ENCODE measurements around the gene PLEKHG4B.
"Not testable (repeated sequence)": the region's sequence is repeated elsewhere in the genome, so short reads cannot be mapped to it uniquely, and the experiment has no call there.

PLEKHG4B gene

GRCh38 chr5:204462-204861 is 112.5 kb downstream of the PLEKHG4B start:
- no peak for DNase-seq (ENCODE audit: low read depth)

- DNase-seq (ENCODE audit: low read depth), result no peak
These were observed 113.2 kb downstream of the PLEKHG4B start for GRCh38 chr5:204966-205670.

GRCh38 chr5:206406-206805 is 114.4 kb downstream of the PLEKHG4B start:
- no peak for DNase-seq (ENCODE audit: low read depth)

GRCh38 chr5:206927-207536 is 115.1 kb downstream of the PLEKHG4B start:
- DNase-seq (ENCODE audit: low read depth), result no peak

GRCh38 chr5:207599-207998 is 115.6 kb downstream of the PLEKHG4B start:
- DNase-seq (ENCODE audit: low read depth), result no peak

- DNase-seq (ENCODE audit: low read depth), result no peak
These were observed 116.6 kb downstream of the PLEKHG4B start for GRCh38 chr5:208449-209114.

- DNase-seq (ENCODE audit: low read depth), result no peak
These were observed 121.9 kb downstream of the PLEKHG4B start for GRCh38 chr5:213803-214395.

GRCh38 chr5:215256-215655 is 123.3 kb downstream of the PLEKHG4B start:
- not testable (repeated sequence) for DNase-seq (ENCODE audit: low read depth)

GRCh38 chr5:216076-216475 is 124.1 kb downstream of the PLEKHG4B start:
- not testable (repeated sequence) for DNase-seq (ENCODE audit: low read depth)

- peak; percentile 99 for DNase-seq (ENCODE audit: low read depth)
These were observed 125.8 kb downstream of the PLEKHG4B start, which contains the start of the genes CCDC127 and SDHA for GRCh38 chr5:217494-218456. CCDC127 (minus strand) TSS chr5:218153; CDS start chr5:216849, 1,304 bp downstream. SDHA (plus strand) TSS chr5:218320; CDS start chr5:218356, 36 bp downstream.

GRCh38 chr5:218457-219291 is 126.7 kb downstream of the PLEKHG4B start:
- DNase-seq (ENCODE audit: low read depth), result no peak

- peak; percentile 10 for DNase-seq (ENCODE audit: low read depth)
These were observed 127.5 kb downstream of the PLEKHG4B start for GRCh38 chr5:219460-219863.

- DNase-seq (ENCODE audit: low read depth), result no peak
These were observed 128.0 kb downstream of the PLEKHG4B start for GRCh38 chr5:219991-220390.

GRCh38 chr5:222951-223715 is 131.2 kb downstream of the PLEKHG4B start:
- not testable (repeated sequence) for DNase-seq (ENCODE audit: low read depth)

GRCh38 chr5:223791-224190 is 131.8 kb downstream of the PLEKHG4B start:
- no peak for DNase-seq (ENCODE audit: low read depth)

GRCh38 chr5:225334-225733 is 133.4 kb downstream of the PLEKHG4B start:
- DNase-seq (ENCODE audit: low read depth), result no peak

- not testable (repeated sequence) for DNase-seq (ENCODE audit: low read depth)
These were observed 135.4 kb downstream of the PLEKHG4B start for GRCh38 chr5:227375-227774.

- DNase-seq (ENCODE audit: low read depth), result no peak
These were observed 136.9 kb downstream of the PLEKHG4B start for GRCh38 chr5:228886-229285.

- no peak for DNase-seq (ENCODE audit: low read depth)
These were observed 138.7 kb downstream of the PLEKHG4B start for GRCh38 chr5:230711-231110.

GRCh38 chr5:231661-232060 is 139.7 kb downstream of the PLEKHG4B start:
- no peak for DNase-seq (ENCODE audit: low read depth)

All from activated T-cell treated with anti-CD3 and anti-CD28 coated beads for 1 hour (primary cell).